ENCODE results near the gene PTTG1. TPM values are rescaled to one million over a fixed set of nuclear protein-coding genes. Genes with fewer than 3 reads are reported as not detected.

The PTTG1 gene
- total and polyA plus RNA-seq, 2 of the 8 experiments (the other 6 are each of a cell fraction or from before 2014, with no cell fraction given) = 240 to 478 TPM

- TF ChIP-seq ASH2L (IDR thresholded peaks at IDR 0.05; ENCODE audit: low read length) (peak; percentile 20), ZNF274 (IDR thresholded peaks at IDR 0.05; ENCODE audit: borderline replicate concordance, extremely low read depth, low read length) (no peak), RXRA (IDR thresholded peaks at IDR 0.05; ENCODE audit: insufficient read depth, low read depth, low read length) (no peak), GABPA (IDR thresholded peaks at IDR 0.05; ENCODE audit: borderline replicate concordance, insufficient read depth, low read length) (no peak), POLR2A (IDR thresholded peaks at IDR 0.05; ENCODE audit: control extremely low read depth in 1 of 2, low read depth in 2 of 2, low read length in 2 of 2) (no peak), POLR2AphosphoS5 (IDR thresholded peaks at IDR 0.05; ENCODE audit: low read depth, low read length) (no peak), TEAD4 (IDR thresholded peaks at IDR 0.05; ENCODE audit: low read depth, low read length) (no peak), CREB1 (IDR thresholded peaks at IDR 0.05) (no peak), EP300 (IDR thresholded peaks at IDR 0.05; ENCODE audit: borderline replicate concordance in 1 of 2, low read depth in 2 of 2, low read length in 2 of 2) (peak in 1 of 2 experiments; percentile 30; a peak in 1 of 3 replicates), SP1 (IDR thresholded peaks at IDR 0.05; ENCODE audit: low read depth, low read length) (peak; percentile 54; the same call in 1 of the 2 replicates), NANOG (IDR thresholded peaks at IDR 0.05; ENCODE audit: insufficient read depth, low read depth, low read length, poor library complexity, severe bottlenecking) (no peak), CHD2 (IDR thresholded peaks at IDR 0.05; ENCODE audit: low read length) (no peak), RFX5 (IDR thresholded peaks at IDR 0.05; ENCODE audit: borderline replicate concordance, low read depth, low read length) (no peak)
These were observed 55.8 kb downstream of the PTTG1 start (continued) for GRCh38 chr5:160477266-160477970.
